ENCODE data around the gene FER. TPM values are rescaled to one million over a fixed set of nuclear protein-coding genes. Genes with fewer than 3 reads are reported as not detected.

The FER gene
- total RNA-seq, 1 donor from 2014 or later = 30.9 TPM

DNA sequence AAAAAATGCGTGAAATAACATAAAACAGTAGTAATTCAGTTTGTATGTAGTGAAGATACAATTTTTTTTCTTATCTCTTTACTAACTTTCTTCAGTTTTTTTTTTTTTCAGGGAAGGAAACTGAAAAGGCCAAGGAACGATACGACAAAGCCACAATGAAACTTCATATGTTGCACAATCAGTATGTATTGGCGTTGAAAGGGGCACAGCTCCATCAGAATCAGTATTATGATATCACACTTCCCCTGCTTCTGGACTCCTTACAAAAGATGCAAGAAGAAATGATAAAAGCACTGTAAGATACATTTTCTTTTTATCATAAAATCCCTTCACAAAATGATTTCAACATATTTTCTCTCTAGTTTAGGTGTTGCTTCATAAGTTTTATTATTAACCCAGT is 120.0 kb downstream of the FER start:
- H3K9me3 Mint-ChIP-seq (ENCODE audit: unreplicated experiment) = peaks cover 3% of the 10 kb centered on the region
- no peak for DNase-seq
- no peaks in the 10 kb centered on the region for H3K4me1 Mint-ChIP-seq (ENCODE audit: low read depth, unreplicated experiment)
- H3K4me3 Mint-ChIP-seq (ENCODE audit: unreplicated experiment) = no peak overlapping the region
- H3K27me3 Mint-ChIP-seq (ENCODE audit: unreplicated experiment) = no peaks in the 10 kb centered on the region
- TF ChIP-seq, protein P1, sequence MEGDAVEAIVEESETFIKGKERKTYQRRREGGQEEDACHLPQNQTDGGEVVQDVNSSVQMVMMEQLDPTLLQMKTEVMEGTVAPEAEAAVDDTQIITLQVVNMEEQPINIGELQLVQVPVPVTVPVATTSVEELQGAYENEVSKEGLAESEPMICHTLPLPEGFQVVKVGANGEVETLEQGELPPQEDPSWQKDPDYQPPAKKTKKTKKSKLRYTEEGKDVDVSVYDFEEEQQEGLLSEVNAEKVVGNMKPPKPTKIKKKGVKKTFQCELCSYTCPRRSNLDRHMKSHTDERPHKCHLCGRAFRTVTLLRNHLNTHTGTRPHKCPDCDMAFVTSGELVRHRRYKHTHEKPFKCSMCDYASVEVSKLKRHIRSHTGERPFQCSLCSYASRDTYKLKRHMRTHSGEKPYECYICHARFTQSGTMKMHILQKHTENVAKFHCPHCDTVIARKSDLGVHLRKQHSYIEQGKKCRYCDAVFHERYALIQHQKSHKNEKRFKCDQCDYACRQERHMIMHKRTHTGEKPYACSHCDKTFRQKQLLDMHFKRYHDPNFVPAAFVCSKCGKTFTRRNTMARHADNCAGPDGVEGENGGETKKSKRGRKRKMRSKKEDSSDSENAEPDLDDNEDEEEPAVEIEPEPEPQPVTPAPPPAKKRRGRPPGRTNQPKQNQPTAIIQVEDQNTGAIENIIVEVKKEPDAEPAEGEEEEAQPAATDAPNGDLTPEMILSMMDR (IDR thresholded peaks at IDR 0.05; ENCODE audit: partially characterized antibody, unreplicated experiment) = no peak
- H3K27ac Mint-ChIP-seq (ENCODE audit: unreplicated experiment) = no peak overlapping the region
- H3K36me3 Mint-ChIP-seq (ENCODE audit: unreplicated experiment) = peaks cover 5% of the 10 kb centered on the region

DNA sequence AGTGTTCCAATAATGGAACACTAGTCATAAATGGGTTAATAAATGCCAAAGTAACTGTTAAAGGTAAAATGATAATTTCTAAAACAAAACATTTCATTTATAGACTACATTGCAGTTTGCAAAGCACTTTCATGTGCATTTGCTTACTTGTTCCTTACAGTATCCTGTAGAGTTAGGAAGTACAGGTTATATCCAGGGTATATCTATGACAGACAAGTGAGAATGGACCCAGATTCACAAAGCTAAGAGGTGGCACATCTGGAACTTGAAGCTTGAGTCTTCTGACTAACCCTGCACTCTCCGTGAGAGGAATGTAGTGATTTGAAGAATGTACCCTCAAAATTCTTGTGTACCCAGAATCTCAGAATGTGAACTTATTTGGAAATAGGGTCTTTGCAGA is 121.4 kb downstream of the FER start:
- Mint-ChIP-seq H3K4me3 (ENCODE audit: unreplicated experiment) (no peak overlapping the region), H3K9me3 (ENCODE audit: unreplicated experiment) (peaks cover 3% of the 10 kb centered on the region), H3K4me1 (ENCODE audit: low read depth, unreplicated experiment) (no peaks in the 10 kb centered on the region), H3K36me3 (ENCODE audit: unreplicated experiment) (peaks cover 5% of the 10 kb centered on the region), H3K27ac (ENCODE audit: unreplicated experiment) (no peak overlapping the region), H3K27me3 (ENCODE audit: unreplicated experiment) (no peaks in the 10 kb centered on the region)
- DNase-seq = no peak
- TF ChIP-seq, protein P1 (IDR thresholded peaks at IDR 0.05; ENCODE audit: partially characterized antibody, unreplicated experiment) = no peak

DNA sequence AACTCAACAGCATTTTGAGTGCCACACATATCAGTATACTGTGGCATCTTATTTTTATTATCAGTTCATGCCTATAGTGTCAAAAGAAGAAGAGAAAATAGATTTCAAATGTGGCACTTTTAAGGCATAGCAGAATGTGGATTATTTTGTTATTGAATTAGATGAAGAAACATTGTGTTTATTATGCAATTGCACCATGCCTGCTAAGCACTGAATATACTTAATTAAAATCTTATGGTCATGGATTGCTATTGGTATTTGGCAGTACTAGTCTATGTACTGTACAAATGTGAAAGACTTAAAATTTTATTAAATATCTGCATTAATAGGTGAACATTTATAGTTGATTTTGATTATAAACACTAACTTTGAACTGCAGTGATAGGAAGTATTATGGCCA is 128.8 kb downstream of the FER start:
- TF ChIP-seq, protein P1 (IDR thresholded peaks at IDR 0.05; ENCODE audit: partially characterized antibody, unreplicated experiment) = no peak
- no peaks in the 10 kb centered on the region for H3K9me3 Mint-ChIP-seq (ENCODE audit: unreplicated experiment)
- H3K27me3 Mint-ChIP-seq (ENCODE audit: unreplicated experiment) = no peaks in the 10 kb centered on the region
- DNase-seq = no peak
- H3K4me3 Mint-ChIP-seq (ENCODE audit: unreplicated experiment) = no peak overlapping the region
- no peaks in the 10 kb centered on the region for H3K4me1 Mint-ChIP-seq (ENCODE audit: low read depth, unreplicated experiment)
- peaks cover 5% of the 10 kb centered on the region for H3K36me3 Mint-ChIP-seq (ENCODE audit: unreplicated experiment)
- H3K27ac Mint-ChIP-seq (ENCODE audit: unreplicated experiment) = no peak overlapping the region

DNA sequence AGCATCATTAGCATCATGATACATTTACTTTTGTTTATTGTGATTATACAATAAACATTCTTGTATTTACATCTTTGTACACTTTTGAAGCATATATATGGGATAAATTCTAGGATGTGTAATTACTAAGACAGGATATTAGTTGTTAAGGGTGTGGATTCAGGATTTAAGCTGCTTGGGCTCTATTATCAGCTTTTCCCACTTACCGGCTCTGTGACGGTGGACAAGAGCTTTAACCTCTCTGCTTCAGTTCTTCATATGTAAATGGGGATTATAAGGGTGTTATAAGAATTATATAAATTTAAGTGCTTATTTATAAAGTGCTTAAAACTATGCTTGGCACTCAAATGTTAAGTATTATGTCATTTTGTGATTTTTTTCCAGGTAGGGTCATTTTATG is 131.1 kb downstream of the FER start:
- H3K27me3 Mint-ChIP-seq (ENCODE audit: unreplicated experiment) = no peaks in the 10 kb centered on the region
- H3K4me3 Mint-ChIP-seq (ENCODE audit: unreplicated experiment) = no peak overlapping the region
- TF ChIP-seq, protein P1 (IDR thresholded peaks at IDR 0.05; ENCODE audit: partially characterized antibody, unreplicated experiment) = no peak
- no peak for DNase-seq
- H3K36me3 Mint-ChIP-seq (ENCODE audit: unreplicated experiment) = peaks cover 5% of the 10 kb centered on the region
- peaks cover 2% of the 10 kb centered on the region for H3K4me1 Mint-ChIP-seq (ENCODE audit: low read depth, unreplicated experiment)
- H3K9me3 Mint-ChIP-seq (ENCODE audit: unreplicated experiment) = no peaks in the 10 kb centered on the region
- no peak overlapping the region for H3K27ac Mint-ChIP-seq (ENCODE audit: unreplicated experiment)

DNA sequence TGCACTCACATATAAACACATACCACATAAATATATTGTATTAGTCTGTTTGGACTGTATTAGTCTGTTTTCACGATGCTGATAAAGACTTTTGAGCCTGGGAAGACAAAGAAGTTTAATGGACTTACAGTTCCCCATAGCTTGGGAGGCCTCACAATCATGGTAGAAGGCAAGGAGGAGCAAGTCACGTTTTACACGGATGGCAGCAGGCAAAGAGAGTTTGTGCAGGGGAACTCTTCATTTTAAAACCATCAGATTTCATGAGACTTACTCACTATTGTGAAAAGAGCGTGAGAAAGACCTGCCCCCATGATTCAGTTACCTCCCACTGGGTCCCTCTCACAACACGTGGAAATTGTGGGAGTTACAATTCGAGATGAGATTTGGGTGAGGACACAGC is 133.4 kb downstream of the FER start:
- Mint-ChIP-seq H3K4me3 (ENCODE audit: unreplicated experiment) (no peak overlapping the region), H3K27me3 (ENCODE audit: unreplicated experiment) (no peaks in the 10 kb centered on the region), H3K9me3 (ENCODE audit: unreplicated experiment) (no peaks in the 10 kb centered on the region), H3K27ac (ENCODE audit: unreplicated experiment) (no peak overlapping the region), H3K36me3 (ENCODE audit: unreplicated experiment) (peaks cover 5% of the 10 kb centered on the region), H3K4me1 (ENCODE audit: low read depth, unreplicated experiment) (peaks cover 2% of the 10 kb centered on the region)
- TF ChIP-seq, protein P1 (IDR thresholded peaks at IDR 0.05; ENCODE audit: partially characterized antibody, unreplicated experiment) = no peak
- DNase-seq = no peak
